PC-9 (cell line): ENCODE data around the gene GKN1. TPM values are rescaled to one million over a fixed set of nuclear protein-coding genes. Genes with fewer than 3 reads are reported as not detected.

Experiments used
- BruUV-seq: library from RNA; stranded (reverse); fragments of 400-500 nt; replicated peaks from 2 replicates; lab custom pipeline; 2021; lab: Mats Ljungman, UMichigan
- CTCF ChIA-PET: fragments of 300-600 bp; sonication (Branson Sonifier 250); formaldehyde crosslinking; loops from one replicate; lab custom pipeline; 2022; ENCODE audit warnings: antibody characterized with exemption; lab: Charles Lee
- POLR2A ChIA-PET: fragments of 300-600 bp; sonication (Branson Sonifier 250); formaldehyde crosslinking; loops from one replicate; lab custom pipeline; 2022; ENCODE audit warnings: antibody characterized with exemption; ENCODE audit not compliant: unreplicated experiment; lab: Charles Lee
- DNase-seq, 2 experiments: peaks; one replicate each; pipeline versions ENCODE4 v3.0.0 to v3.0.0-alpha.2; 2015 to 2022; ENCODE audit warnings: mixed read lengths in 1 of 2
- H2AFZ ChIP-seq: fragments of 200-600 bp; sonication (generic); 2 replicates; pipeline ENCODE4 v1.8.1; 2017; ENCODE audit warnings: antibody characterized with exemption
- H3F3A ChIP-seq: fragments of 200-600 bp; sonication (generic); 2 replicates; pipeline ENCODE4 v1.8.1; 2017; ENCODE audit warnings: antibody characterized with exemption, mild to moderate bottlenecking, low read depth; ENCODE audit not compliant: insufficient read depth
- H3K27ac ChIP-seq: fragments of 200-600 bp; sonication (generic); 2 replicates; pipeline ENCODE4 v1.6.1; 2016; ENCODE audit warnings: mixed run types
- H3K27me3 ChIP-seq: fragments of 200-600 bp; sonication (generic); 2 replicates; pipeline ENCODE4 v1.6.1; 2016; ENCODE audit warnings: low read depth, mixed run types; ENCODE audit not compliant: insufficient read depth
- H3K36me3 ChIP-seq: fragments of 200-600 bp; sonication (generic); 2 replicates; pipeline ENCODE4 v1.6.1; 2016; ENCODE audit warnings: low read depth, mixed run types
- H3K4me1 ChIP-seq: fragments of 200-600 bp; sonication (generic); replicated peaks from 2 replicates; pipeline ENCODE4 v1.6.1; 2016; ENCODE audit warnings: mixed run types; ENCODE audit not compliant: insufficient read depth
- H3K4me2 ChIP-seq: fragments of 200-600 bp; sonication (generic); 2 replicates; pipeline ENCODE4 v1.6.1; 2017; ENCODE audit warnings: mixed run types
- H3K4me3 ChIP-seq: fragments of 200-600 bp; sonication (generic); 2 replicates; pipeline ENCODE4 v1.6.1; 2016; ENCODE audit warnings: mixed run types
- H3K79me2 ChIP-seq: fragments of 200-600 bp; sonication (generic); 2 replicates; pipeline ENCODE4 v1.6.1; 2017; ENCODE audit warnings: low read depth, mixed run types
- H3K9me2 ChIP-seq: fragments of 200-600 bp; sonication (generic); 2 replicates; pipeline ENCODE4 v1.8.1; 2017; ENCODE audit warnings: mild to moderate bottlenecking; ENCODE audit not compliant: insufficient read depth
- H3K9me3 ChIP-seq: fragments of 200-600 bp; sonication (generic); 2 replicates; pipeline ENCODE4 v1.8.1; 2016; ENCODE audit warnings: low read depth; ENCODE audit not compliant: insufficient read depth
- H4K20me1 ChIP-seq: fragments of 200-600 bp; sonication (generic); 2 replicates; pipeline ENCODE4 v1.8.1; 2017; ENCODE audit not compliant: insufficient read depth
- CTCF ChIP-seq: fragments of 200-600 bp; sonication (generic); conservative IDR thresholded peaks from 2 replicates; pipeline ENCODE4 v1.6.1; 2017; ENCODE audit warnings: mixed run types, antibody characterized with exemption, mild to moderate bottlenecking, moderate library complexity
- EZH2 ChIP-seq: fragments of 200-600 bp; sonication (generic); IDR thresholded peaks from 2 replicates; pipeline ENCODE4 v1.8.0; 2017; ENCODE audit warnings: antibody characterized with exemption, low read depth
- intact Hi-C: fragments of 100-400 bp; cut with micrococcal nuclease; formaldehyde crosslinking; loops from one replicate; pipeline ENCODE4 v1.10.0; 2022; ENCODE audit not compliant: unreplicated experiment
- total RNA-seq: library from RNA; stranded (reverse); gene quantifications from 2 replicates; pipeline ENCODE4 v1.2.3, GENCODE V29; 2021

GKN1 gene
- total RNA-seq, 1 experiment from 2014 or later: not detected

- no peak overlapping the region for H3K27ac ChIP-seq
- H3K36me3 ChIP-seq: no peaks in the 10 kb centered on the region
- no peak for TF ChIP-seq CTCF
- TF ChIP-seq EZH2: no peak
- no peaks in the 10 kb centered on the region for H3K27me3 ChIP-seq
- ChIA-PET CTCF (no interaction called here), POLR2A (no interaction called here)
- no peaks in the 10 kb centered on the region for H3K79me2 ChIP-seq
- H3K4me3 ChIP-seq: no peak overlapping the region
- no peaks in the 10 kb centered on the region for H4K20me1 ChIP-seq
- BruUV-seq: no TSS peak
- H3F3A ChIP-seq: no peaks in the 10 kb centered on the region
- 0 out of 2 replicates have a peak, but pooled peaks cover 4% of the 10 kb centered on the region for H3K9me2 ChIP-seq
- no peak overlapping the region for H3K4me2 ChIP-seq
- no peaks in the 10 kb centered on the region for H3K4me1 ChIP-seq
- no peak overlapping the region for H2AFZ ChIP-seq
- intact Hi-C loops: no loop called here
- H3K9me3 ChIP-seq: no peaks in the 10 kb centered on the region
- DNase-seq: no peak
These were observed 23.0 kb downstream of the GKN1 start for GRCh38 chr2:68997401-68997800.

DNA sequence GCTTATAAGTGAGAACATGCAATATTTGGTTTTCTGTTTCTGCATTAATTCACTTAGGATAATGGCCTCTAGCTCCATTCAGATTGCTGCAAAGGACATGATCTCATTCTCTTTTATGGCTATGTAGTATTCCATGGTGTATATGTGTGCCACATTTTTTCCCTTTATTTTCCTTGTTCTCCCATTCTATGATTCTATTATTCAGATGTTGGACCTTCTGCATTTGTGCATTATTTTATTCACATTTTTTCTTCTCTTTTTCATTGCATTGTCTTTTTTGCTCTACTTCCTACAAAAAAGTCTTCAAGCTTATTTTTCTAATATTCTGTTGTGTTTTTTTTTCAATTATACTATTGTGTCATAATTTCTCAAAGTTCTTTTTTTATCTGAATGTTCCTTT lies 27.4 kb downstream of the GKN1 start:
- no peak overlapping the region for H2AFZ ChIP-seq
- CTCF ChIA-PET: no interaction called here

GRCh38 chr2:69003731-69004130 lies 29.3 kb downstream of the GKN1 start:
- TF ChIP-seq CTCF (no peak), EZH2 (no peak)
- intact Hi-C loops: no loop called here
- H3K9me3 ChIP-seq: no peaks in the 10 kb centered on the region; the same call in 1 of the 2 replicates
- H3K4me1 ChIP-seq: no peaks in the 10 kb centered on the region
- POLR2A ChIA-PET: interaction anchor here (0.7 kb wide), 1 partner anchor 66 kb away, joined by 7 read pairs; no protein-coding TSS in a partner anchor
- H3K36me3 ChIP-seq: no peaks in the 10 kb centered on the region
- H3K4me2 ChIP-seq: no peak overlapping the region
- no peaks in the 10 kb centered on the region for H4K20me1 ChIP-seq
- 0 out of 2 replicates have a peak, but pooled peaks cover 4% of the 10 kb centered on the region for H3K9me2 ChIP-seq
- H2AFZ ChIP-seq: no peak overlapping the region
- H3K27me3 ChIP-seq: no peaks in the 10 kb centered on the region
- H3K27ac ChIP-seq: no peak overlapping the region
- no TSS peak for BruUV-seq
- no peaks in the 10 kb centered on the region for H3F3A ChIP-seq
- no peak for DNase-seq
- no peak overlapping the region for H3K4me3 ChIP-seq
- CTCF ChIA-PET: no interaction called here
- no peaks in the 10 kb centered on the region for H3K79me2 ChIP-seq

More for the DNA sequence above, 27.4 kb downstream of the GKN1 start:
- Histone ChIP-seq H3K9me2 (0 out of 2 replicates have a peak, but pooled peaks cover 4% of the 10 kb centered on the region), H3K27ac (no peak overlapping the region), H3K9me3 (no peaks in the 10 kb centered on the region; the same call in 1 of the 2 replicates), H3K4me3 (no peak overlapping the region), H3K79me2 (no peaks in the 10 kb centered on the region), H3K27me3 (no peaks in the 10 kb centered on the region), H3K36me3 (no peaks in the 10 kb centered on the region), H3K4me1 (no peaks in the 10 kb centered on the region), H3K4me2 (no peak overlapping the region), H4K20me1 (no peaks in the 10 kb centered on the region), H3F3A (no peaks in the 10 kb centered on the region)
- BruUV-seq: no TSS peak
- POLR2A ChIA-PET: no interaction called here
- TF ChIP-seq CTCF (no peak), EZH2 (no peak)
- intact Hi-C loops: no loop called here
- no peak for DNase-seq
